Subcutaneous adipose tissue (tissue), 4 donors: ENCODE results near the gene PALLD. TPM values are rescaled to one million over a fixed set of nuclear protein-coding genes. Genes with fewer than 3 reads are reported as not detected.

Experiments used
- total RNA-seq, 4 donors: library from RNA; depleted of rRNA; stranded (reverse); fragments of >200 nt; gene quantifications; one replicate each; pipeline ENCODE4 v1.1.0, GENCODE V29; 2016
- TF ChIP-seq, protein P1 (sequence below): fragments of 450-650 bp; IDR thresholded peaks from one replicate; pipeline ENCODE4 v1.5.1; 2016; ENCODE audit warnings: low read depth, mild to moderate bottlenecking, control low read depth, antibody characterized with exemption, moderate library complexity

PALLD gene
- total RNA-seq, 4 donors from 2014 or later: 94.1 to 118 (median 110) TPM

DNA sequence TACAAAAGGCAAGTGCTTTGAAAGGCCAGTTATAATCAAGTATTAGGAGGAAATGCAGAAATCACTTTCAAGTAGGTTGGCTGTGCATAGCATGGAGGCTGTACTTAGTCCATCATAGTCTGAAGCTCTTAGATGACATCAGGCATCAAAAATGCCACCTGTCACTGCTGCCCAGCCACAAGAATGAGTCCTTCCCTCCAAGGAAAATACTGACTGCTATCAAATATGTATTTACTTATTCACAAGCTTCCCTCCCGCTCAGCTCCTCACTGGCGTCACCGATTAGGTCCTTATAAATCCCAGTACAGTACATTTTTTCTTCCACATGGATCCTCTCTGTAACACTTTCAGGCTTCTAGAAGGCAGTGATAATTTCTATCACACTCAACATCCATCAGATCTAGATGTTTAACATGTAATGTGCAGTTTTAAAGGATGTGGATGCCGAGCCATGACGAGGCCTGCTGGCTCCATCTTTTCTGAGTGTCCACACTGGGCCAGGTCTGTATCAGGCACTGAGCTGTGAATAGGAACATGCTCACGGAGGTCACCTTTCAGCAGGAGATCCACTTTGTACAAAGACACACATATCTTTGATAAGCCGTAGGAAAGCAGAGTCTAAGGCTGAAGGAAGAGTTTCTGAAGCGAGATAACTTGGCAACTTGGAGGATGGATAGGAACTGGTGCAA lies 121.9 kb downstream of the PALLD start:
- TF ChIP-seq, protein P1, sequence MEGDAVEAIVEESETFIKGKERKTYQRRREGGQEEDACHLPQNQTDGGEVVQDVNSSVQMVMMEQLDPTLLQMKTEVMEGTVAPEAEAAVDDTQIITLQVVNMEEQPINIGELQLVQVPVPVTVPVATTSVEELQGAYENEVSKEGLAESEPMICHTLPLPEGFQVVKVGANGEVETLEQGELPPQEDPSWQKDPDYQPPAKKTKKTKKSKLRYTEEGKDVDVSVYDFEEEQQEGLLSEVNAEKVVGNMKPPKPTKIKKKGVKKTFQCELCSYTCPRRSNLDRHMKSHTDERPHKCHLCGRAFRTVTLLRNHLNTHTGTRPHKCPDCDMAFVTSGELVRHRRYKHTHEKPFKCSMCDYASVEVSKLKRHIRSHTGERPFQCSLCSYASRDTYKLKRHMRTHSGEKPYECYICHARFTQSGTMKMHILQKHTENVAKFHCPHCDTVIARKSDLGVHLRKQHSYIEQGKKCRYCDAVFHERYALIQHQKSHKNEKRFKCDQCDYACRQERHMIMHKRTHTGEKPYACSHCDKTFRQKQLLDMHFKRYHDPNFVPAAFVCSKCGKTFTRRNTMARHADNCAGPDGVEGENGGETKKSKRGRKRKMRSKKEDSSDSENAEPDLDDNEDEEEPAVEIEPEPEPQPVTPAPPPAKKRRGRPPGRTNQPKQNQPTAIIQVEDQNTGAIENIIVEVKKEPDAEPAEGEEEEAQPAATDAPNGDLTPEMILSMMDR: no peak

DNA sequence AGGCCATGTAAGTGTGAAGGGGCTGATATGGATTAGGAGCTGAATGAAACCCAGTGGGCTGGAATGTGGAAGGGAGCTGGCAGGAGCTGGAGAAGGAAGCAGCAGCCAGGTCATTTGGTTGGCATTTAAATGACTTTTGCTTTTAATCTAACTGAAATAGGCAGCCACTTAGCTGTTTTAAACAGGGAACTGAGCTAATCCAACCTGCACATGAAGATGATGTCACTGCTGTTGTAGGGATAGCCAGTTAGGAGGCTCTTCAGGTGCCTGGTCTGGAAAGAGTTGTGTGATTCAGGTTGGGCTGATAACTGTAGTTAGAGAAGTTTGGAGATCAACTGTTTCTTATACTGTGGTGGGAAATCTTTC lies 122.4 kb downstream of the PALLD start:
- TF ChIP-seq, protein P1: no peak

DNA sequence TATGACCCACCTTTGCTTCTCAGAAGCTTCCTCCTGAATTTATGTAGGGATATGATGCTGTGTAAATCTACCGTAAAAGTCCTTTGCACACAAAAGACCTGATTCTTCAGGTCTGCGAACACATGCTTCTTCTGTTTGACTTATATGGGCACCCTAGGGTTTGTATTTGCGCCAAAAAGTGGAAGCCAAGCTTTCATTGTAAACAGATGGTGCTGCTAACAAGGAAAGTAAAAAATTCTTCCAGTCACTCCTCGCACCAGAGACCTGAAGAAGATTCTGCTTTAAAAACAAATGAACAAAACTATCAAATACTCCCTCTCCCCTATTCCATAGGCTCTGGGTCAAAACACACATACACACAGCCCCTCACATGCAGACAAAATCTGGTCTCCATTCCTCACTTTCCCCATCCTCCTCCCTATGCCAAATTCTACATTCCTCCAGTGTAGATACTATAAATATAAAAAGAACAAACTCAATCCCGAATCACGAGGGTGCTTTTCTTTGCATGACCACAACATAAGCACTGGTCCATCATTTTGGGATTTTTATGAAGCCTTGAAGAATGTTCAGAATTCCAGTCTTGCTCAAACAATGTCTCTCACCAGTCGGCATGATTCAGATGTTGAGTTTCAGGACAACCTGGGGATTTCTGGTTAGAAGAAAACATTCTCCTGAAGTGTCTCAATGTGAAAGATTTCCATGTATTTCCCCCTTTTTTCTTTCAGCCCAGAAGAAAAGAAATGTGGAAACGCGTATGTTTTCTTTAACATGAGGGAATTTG lies 125.1 kb downstream of the PALLD start:
- TF ChIP-seq, protein P1: no peak

DNA sequence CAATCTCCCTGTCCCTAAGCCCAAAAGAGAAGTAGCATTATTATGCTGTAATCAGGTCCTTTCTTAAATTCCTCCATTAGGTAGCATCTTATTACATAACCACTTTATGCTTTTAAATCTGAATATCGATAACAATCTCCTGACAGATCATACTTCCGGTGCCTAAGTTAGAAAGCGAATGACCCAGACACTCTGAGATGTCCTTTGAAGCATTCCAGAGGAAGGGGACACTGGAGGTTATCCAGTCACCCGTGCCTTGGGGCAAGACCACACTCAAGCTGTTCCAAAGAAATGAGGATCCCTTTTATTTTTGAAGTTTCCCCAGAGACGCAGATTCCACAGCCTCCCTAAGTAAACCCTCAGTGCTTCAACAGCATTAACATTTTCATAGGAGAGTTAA lies 125.7 kb downstream of the PALLD start:
- TF ChIP-seq, protein P1: no peak

DNA sequence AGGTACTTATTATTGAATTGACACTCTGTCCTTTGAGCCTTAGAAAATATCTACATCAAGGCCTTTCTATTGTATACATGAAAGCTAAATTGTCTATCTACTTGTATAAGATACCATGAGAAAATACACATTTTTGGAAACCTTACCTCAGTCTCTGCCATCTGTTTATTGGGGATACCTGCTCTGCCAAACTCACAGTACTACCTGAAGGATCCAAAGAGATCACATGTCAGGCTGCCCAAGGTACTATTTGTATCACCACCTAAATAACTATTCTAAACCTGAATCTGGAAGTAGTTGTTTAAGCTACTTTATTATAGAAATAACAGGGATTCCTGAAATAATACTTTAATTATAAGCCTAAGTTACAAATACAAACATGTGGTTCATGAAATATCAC lies 126.2 kb downstream of the PALLD start:
- TF ChIP-seq, protein P1: no peak

DNA sequence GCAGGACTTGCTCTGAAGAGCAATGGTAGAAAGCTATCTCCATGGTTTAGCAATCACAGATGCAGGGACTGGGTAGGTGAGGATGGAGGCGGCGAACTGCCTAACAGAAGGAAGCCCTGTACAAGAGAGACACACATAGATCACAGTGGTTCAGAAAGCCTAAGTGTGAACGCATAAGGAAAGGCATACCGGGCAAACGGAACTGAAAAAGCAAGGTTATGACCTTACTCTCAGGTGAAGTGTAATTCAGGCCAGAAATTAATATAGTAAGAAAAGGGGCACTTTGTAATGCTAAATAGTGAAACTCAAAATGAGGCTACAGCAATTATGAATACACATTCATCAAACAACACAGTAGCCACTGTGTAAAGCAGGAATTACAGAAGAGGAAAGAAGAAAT lies 126.6 kb downstream of the PALLD start:
- TF ChIP-seq, protein P1: no peak

DNA sequence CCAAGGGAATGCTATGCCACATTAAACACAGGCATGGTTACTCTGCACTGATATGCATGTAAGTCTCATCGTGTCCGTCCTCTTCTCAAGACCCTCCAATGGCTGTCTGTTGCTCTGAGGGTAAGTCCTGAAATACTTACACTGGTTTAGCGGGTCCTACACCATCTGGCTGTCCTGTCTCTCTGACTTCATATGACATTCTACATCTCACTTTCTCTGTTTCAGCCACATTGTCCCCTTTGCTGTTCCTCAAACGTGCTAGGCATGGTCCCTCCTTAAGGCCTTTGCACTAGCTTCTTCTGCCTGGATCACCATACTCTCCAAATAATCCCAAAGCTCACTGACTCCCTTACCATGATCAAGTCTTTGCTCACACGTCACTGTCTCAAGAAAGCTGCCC lies 131.4 kb downstream of the PALLD start:
- TF ChIP-seq, protein P1: no peak
